GM19324 (cell line): Measurements from ENCODE around the gene CCDC88B.

Experiments
- ATAC-seq: cut with Tn5 transposase; IDR thresholded peaks from one replicate; pipeline ENCODE4 v1.9.1; 2021; ENCODE audit warnings: mild to moderate bottlenecking, moderate library complexity; ENCODE audit not compliant: unreplicated experiment, low FRiP score

CCDC88B gene

DNA sequence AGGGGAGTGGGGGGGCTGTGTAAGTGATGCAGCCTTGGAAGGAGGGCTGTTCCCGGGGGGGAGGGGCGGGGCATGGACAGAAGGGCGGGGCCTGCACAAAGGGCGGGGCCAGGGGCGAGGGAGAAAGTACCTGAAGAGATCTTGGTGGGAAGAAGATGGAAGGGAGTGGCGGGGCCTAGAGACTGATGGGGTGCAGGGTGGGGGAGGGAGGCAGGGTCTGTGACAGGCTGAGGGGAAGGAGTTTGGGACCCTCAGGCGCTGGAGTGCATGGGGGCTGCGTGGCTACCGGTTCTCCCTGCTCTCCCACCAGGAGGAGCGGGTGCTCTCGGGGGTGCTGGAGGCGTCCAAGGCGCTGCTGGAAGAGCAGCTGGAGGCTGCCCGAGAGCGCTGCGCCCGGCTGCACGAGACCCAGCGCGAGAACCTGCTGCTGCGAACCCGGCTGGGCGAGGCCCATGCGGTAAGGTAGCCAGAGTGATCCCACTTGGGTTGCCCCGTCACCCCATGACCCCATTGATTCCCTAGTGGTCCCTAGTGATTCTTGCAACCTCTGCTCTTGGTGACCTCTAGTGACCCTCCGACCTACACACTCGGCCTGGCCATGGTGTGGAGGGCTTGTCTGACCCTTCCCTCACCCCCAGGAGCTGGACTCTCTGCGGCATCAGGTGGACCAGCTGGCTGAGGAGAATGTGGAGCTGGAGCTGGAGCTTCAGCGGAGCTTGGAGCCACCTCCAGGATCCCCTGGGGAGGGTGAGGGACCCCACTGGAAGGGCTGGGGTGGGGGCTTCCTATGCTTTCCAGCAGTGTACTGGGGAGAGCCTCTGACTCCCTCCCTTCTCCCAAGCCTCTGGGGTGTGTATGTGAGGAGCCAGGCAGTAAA, 3.1 kb downstream of the CCDC88B start:
- ATAC-seq = no peak

DNA sequence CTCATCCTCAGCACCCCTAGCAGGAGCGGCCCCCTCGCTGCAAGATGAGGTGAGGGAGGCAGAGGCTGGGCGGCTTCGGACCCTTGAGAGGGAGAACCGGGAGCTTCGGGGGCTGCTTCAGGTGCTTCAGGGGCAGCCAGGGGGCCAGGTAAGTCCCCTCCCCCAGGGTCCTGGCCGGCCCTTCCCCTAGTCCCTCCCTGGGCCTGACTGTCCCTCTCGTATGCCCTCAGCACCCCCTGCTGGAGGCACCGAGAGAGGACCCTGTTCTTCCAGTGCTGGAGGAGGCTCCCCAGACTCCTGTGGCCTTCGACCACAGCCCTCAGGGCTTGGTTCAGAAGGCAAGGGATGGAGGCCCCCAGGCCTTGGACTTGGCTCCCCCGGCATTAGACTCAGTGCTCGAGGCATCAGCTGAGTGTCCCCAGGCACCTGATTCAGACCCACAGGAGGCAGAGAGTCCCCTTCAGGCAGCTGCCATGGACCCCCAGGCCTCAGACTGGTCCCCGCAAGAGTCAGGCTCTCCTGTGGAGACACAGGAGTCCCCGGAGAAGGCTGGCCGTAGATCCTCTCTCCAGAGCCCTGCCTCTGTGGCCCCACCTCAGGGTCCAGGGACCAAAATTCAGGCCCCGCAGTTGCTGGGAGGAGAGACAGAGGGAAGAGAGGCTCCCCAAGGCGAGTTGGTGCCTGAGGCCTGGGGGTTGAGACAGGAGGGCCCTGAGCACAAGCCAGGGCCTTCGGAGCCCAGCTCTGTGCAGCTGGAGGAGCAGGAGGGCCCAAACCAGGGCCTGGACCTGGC, 4.0 kb downstream of the CCDC88B start:
- no peak for ATAC-seq

DNA sequence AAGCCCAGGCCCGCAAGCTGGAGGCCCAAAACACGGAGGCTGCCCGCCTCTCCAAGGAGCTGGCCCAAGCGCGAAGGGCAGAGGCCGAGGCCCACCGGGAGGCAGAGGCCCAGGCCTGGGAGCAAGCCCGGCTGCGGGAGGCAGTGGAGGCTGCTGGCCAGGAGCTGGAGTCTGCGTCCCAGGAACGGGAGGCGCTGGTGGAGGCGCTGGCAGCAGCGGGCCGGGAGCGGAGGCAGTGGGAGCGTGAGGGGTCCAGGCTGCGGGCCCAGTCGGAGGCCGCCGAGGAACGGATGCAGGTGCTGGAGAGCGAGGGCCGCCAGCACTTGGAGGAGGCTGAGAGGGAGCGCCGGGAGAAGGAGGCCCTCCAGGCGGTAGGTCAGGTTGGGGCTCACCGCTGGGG, 4.8 kb downstream of the CCDC88B start:
- no peak for ATAC-seq

DNA sequence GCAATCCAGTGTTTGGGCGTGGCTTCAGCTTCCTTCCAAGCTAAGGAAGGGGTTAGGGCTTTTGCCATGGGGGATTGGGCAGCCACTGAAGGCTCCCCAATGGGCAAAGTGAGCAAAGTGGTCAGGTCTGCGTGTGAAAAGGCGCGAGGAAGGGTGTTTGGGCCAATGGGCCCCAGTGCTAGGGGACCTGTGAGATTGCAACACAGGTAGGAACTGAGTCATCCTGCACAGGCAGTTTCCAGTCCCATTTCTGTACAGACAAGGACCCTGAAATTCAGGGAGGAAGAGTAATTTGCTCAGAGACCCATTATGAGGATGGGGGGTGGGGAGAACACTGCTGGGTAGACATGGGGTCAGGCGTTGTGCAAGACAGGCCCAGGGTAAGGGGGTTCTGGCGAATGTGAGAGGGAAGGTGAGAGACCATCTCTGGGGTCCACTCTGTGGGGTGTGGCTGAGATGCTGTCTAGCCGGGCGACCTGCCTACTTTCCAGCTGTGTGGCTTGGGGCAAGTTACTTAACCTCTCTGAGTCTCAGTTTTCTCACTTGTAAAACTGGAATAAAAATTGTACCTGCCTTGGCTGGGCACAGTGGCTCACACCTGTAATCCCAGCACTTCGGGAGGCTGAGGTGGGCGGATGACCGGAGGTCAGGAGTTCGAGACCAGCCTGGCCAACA, 7.3 kb downstream of the CCDC88B start:
- no peak for ATAC-seq

DNA sequence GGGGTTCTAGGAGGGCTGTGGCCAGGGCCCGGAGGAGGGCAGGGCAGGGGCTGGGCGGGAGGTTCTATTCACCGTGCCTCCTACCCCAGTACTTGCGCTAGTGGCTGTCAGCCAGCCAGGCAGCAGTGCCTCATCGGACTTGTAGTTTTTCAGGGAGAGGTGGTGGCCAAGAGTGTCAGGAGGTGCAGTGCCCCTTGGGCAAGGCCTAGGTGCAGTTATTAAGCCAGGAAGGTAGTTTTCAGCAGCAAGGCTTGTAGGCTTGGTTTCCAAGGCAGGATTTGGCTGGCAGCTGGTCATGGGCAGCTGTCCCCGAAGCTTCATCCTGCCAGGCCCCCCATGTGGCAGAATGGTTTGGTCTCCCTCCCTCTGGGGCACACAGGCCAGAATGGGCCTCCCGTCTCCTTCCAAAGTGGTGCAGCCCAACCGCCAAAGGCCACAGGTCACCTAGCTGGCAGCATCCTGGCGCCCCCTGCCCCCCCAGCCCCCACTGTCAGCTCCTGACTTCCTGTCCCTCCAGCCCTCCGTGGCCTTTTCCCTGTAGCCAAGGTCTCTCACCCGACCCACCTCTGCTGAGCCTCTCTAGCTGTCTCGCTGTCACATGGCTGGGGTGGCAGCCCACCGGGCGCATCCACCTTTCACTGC, 8.5 kb downstream of the CCDC88B start:
- no peak for ATAC-seq

DNA sequence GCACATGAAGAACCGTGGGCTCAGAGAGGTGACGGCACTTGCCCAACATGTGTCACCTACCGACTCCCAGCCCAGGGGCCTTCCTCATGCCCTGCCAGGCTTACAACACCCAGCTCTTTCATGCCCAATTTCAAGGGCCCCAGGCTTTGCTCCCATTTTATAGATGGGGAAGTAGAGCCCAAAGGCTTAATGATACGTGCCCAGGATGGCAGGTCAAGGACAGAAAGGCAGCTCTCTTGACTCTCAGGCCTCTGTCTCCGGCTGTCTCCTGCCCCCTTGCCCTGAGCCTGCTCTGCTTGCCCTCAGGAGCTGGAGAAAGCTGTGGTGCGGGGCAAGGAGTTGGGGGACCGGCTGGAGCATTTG, 9.0 kb downstream of the CCDC88B start:
- ATAC-seq = no peak

DNA sequence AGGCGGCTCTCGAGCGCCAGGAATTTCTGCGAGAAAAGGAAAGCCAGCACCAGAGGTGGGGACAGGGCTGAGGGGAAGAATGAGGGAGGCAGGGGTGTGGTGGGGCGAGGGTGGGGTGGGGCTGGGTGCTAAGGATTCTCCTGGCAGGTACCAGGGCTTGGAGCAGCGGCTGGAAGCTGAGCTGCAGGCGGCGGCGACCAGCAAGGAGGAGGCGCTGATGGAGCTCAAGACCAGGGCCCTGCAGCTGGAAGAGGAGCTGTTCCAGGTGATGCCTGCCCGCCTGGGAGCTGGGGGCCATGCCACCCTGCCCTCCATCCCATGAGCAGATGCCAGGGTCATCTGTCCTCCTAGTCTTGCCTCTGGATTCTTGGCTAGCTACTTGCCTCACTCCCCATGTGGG, 9.4 kb downstream of the CCDC88B start:
- no peak for ATAC-seq

DNA sequence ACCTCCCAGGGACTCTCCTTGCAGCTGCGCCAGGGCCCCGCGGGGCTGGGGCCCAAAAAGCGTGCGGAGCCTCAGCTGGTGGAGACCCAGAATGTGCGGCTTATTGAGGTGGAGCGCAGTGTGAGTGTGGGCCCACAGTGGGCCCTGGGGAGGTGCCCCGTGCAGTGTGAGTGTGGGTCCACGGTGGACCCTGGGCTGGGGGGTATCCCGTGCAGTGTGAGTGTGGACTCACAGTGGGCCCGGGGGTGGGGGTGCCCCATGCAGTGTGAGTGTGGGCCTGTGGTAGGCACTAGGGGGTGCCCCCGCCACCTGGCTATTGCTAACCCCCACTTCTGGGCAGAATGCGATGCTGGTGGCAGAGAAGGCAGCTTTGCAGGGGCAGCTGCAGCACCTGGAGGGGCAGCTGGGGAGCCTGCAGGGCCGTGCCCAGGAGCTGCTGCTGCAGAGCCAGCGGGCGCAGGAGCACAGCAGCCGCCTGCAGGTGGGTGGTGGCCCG, 11.2 kb downstream of the CCDC88B start:
- no peak for ATAC-seq

DNA sequence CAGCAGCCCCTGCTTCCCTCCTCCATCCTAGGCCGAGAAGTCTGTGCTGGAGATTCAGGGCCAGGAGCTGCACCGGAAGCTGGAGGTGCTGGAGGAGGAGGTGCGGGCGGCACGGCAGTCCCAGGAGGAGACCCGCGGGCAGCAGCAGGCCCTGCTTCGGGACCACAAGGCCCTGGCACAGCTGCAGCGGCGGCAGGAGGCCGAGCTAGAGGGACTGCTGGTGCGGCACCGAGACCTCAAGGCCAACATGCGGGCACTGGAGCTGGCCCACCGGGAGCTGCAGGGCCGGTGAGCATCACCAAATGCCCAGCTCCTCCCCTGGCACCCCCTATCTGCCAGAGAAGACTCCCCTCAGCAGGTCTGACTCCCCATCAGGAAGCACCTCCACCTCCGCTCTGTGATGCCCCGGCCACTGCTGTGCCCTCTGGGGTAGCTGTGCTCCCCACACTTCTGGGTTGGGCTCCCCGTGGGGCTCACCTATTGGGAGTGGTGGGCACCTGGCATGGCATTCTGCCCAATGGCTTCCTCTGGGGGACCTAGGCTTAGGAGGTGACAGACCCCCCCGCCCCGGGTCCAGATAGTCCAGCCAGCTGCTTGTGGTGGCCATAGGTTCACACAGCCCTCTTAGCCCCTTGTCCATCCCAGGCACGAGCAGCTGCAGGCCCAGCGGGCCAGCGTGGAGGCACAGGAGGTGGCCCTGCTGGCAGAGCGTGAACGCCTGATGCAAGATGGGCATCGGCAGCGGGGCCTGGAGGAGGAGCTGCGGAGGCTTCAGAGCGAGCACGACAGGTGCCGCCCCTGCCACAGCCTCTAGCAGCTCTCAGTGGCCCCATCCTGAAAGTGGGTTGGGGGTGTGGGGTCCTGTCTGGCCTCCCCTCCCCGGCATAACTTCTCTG, 12.3 kb downstream of the CCDC88B start:
- no peak for ATAC-seq

DNA sequence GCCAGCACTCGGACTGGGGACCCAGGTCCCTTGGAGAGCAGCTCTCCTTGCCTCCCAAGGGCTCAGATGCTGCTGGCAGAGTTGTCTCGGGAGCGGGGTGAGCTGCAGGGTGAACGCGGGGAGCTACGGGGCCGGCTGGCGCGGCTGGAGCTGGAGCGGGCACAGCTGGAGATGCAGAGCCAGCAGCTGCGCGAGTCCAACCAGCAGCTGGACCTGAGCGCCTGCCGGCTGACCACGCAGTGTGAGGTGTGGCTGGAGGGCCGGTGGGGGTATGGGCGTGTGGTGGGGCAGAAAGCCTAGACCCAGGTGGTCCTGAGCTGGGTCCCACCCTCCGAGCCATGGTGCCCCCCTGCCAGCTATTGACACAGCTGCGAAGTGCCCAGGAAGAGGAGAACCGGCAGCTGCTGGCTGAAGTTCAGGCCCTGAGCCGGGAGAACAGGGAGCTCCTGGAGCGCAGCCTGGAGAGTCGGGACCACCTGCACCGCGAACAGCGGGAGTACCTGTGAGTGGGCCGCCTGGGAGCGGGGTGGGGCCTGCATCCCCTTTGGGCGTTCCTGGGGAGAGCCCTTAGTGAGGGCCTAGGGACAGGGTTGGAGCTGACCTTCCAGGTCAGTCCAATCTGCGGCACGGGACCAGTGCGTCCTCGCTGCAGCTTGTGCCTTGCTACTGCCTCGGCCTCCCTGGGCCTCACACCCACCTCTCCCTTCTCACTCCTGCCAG, 13.2 kb downstream of the CCDC88B start:
- ATAC-seq = no peak

DNA sequence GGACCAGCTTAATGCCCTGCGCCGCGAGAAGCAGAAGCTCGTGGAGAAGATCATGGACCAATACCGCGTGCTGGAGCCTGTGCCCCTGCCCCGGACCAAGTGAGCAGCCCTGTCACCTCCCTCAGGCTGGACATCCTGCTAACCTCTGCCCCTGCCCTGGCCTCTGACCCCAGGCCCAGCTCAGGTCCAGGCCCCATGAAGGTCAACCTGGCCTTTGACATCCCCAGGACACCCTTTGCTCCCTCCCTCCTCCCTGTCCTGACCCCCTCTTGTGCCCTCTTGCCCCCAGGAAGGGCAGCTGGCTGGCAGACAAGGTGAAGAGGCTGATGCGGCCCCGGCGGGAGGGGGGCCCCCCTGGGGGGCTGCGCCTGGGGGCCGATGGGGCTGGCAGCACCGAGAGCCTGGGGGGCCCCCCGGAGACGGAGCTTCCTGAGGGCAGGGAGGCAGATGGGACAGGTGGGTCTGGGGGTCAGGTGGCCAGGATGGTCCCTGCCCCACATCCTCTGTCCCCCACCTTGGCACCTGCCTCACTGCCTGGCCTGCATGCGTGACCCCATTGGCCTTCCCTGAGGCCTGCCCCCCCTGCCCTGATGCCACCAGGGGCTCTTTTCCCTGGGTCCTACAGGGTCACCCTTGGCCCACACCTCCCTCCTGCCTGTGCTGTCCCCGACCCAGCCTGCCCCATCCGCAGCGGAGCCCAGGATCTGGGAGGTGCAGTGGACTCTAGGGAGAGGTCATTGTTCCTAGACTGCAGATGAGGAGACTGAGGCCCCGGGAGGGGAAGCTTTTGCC, 13.9 kb downstream of the CCDC88B start:
- ATAC-seq = no peak

DNA sequence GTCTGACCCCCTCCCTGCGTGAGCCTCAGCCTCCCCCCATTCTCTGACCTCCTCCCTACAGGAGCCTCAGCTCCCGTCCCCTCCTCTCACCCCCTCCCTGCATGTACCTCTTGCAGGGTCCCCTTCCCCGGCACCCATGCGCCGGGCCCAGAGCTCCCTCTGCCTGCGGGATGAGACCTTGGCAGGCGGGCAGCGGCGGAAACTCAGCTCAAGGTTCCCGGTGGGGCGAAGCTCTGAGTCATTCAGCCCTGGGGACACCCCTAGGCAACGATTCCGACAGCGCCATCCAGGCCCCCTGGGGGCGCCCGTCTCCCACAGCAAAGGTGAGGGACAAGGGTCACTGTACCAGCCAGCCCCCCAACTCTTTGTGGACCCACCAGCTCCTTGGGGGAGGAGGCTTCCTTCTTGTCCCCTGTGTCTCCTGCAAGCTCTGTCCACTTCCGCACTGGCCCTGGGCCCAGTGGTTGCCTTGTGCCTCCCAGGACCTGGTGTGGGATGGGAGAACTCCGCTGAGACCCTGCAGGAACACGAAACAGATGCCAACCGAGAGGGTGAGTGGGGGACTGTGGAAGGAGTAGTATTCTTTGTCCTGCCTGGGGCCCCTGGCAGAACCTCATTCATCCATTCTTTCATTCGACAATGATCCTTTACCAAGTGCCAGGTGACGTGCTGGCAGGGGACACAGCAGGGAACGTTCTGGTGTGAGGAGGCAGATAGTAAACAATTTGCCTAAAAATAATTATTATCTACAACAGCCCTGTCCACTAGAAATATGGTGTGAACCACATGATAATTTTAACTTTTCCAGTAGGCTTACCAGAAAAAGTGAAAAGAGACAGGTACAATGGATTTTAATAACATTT, 15.3 kb downstream of the CCDC88B start:
- no peak for ATAC-seq

DNA sequence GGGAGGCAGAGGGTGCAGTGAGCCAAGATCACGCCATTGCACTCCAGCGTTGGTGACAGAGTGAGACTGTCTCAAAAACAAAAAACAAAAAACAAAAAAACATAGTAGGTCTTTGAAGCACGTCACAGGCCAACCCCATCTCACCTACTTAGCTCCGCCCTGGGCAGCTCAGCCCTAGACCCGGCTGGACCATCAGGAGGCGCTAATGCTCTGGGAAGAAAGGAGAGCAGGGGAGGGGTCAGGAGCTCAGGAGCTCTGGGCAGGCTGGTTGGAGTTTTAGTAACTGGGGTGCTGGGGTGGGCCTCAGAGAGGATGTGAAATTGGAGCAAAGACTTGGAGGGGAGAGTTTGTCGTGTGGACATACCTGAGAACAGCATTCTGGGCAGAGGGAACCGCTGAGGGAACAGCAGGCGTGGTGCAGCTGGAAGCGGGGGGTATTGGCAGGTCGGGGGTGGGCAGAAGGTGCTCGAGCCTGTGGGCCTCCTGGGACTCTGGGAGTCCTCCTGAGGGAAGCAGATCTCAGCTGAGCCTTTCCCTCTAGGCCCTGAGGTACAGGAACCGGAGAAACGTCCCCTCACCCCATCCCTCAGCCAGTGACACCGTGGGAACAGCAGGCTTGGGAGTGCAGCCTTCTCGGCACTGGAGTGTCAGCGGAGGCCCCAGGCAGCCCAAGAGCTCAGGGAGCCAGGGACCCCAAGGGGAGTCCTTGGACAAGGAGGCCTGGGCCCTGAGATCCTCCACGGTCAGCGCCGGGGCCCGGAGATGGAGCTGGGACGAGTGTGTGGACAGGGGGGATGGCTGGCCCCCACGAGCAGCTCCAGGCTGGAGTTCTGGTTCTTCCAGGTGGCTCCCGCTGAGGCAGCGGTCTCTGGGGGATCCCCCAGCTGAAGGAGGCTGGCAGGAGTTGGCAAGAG, 16.8 kb downstream of the CCDC88B start:
- no peak for ATAC-seq

DNA sequence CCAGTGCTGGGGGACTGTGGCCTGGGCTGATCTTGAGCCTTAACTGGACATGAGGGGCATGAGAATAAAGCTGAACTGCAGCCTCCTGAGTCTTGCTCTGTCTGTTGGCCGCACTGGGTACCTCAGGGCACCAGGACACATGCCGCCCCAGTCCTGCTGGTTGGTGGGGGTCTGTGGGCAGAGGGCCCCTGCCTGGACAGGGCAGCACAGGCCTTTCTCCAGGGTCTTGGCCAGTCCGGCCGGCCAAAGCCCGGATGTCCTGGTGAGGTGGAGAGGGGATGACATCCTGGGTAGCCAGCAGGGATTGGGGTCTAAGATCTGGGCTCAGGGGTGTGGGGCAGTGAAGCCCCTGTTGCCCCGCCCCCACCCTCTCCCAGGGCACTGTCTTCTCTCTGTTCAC, 17.4 kb downstream of the CCDC88B start:
- no peak for ATAC-seq

DNA sequence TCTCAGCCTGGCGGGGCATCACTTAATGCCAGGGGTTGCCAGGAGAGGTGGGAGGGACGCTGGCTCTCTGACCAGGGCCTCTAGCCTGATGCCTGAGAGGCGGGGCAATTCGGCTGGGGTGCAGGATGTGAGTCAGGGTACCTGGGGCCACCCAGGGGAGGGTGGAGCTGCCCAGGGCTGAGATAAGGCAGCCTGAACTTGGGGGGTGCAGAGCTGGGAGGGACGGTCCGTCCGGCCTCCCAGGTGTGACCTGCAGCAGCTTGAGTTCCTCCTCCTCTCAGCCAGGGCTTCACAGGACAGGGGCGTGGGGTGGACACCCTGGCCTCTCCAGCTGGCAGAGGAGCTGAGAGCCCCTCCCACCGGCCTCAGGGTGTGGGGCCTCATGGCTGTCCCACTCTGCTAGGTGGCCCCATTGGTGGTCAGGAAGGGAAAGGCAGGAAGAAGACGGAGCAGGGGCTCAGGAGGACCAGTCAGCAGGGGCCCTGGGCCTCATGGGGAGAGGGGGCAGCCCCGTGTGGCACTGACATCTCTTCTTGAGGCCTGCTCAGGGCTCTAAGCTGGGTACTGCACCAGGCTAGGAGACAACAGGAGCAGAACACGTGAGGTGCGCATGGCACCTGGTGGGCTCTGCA, 18.0 kb downstream of the CCDC88B start:
- no peak for ATAC-seq

DNA sequence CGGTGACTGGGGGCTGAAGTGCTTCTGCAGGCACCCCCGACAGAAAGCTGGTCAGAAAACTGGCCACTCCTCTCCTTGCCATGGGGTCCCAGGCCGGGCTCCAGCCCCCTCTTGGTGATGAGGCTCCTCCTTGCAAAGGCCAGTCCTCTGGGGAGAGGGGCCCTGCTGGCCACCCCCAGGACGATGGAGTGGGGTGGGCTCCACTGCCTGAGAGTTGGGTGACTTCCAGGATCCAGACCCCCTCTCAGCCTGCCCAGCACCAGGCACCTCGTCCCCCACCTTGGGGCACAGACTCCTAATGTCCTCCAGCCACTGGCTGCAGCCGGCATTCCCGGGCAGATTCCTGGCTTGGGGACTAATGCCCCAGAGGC, 18.5 kb downstream of the CCDC88B start:
- ATAC-seq = no peak
